HL-60/S4 (cell line): ENCODE data around the gene IL34.
"Not testable (repeated sequence)": the region's sequence is repeated elsewhere in the genome, so short reads cannot be mapped to it uniquely, and the experiment has no call there.

ENCODE experiments used
- in situ Hi-C: fragments of 300-500 bp; cut with MboI; formaldehyde crosslinking; loops from 2 replicates; pipeline ENCODE4 v1.14.3; 2022; ENCODE audit warnings: low sequenced_read_pairs

The IL34 gene

DNA sequence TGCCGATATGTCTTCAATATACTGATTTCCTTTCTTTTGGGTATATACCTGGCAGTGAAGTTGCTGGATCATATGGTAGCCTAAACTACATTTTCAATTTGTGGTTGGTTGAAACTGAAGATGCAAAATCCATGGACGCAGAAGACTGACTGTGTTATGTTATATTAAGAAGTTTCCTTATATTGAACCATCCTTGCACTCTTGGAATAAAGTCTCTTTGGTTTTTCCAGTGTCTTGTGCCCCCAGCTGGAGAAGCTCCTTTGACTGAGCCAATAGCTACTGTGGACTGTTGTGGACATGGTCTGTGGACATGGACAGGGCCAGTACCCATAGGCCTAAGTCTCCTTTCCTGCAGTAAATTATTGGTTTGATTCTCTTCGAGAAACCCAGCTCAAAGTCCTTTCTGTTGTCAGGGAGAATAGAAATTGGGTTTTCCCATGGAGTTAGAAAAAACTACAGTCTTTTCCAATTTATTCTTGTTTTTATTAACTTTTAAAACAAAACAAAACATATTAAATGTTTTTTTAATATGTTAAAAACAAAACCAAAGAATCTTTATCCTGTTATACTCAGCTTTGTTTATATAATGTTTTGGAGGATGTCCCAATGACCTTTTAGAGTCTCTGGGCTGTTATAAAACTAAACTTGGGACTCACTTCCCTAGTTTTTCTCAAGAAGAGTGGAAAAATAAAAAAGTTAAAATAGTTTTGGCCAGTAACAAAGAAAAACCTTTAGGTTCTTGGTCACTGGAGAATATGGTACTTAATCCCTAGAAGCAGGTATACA, 15.2 kb upstream of the IL34 start:
- in situ Hi-C loops, result no loop called here

DNA sequence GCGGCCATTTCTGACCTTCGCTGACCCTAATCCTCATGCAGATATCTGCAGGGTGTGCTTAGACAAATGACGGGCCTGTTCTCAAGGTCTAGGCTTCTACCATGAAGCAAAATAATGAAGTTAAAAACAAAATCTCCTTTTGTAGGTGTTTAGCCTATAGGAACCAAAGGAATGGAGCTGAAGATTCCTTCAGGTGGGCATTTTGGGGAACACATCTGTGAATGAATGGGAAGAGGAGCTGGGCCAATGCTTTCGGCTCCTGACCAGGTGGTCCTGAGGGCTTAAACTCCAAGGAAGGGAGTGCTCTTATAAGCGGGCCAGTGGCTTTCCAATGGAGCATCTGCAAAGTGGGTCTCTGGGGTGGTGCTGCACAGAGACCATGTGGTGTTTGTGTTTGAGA, 14.1 kb upstream of the IL34 start:
- in situ Hi-C loops, result no loop called here

DNA sequence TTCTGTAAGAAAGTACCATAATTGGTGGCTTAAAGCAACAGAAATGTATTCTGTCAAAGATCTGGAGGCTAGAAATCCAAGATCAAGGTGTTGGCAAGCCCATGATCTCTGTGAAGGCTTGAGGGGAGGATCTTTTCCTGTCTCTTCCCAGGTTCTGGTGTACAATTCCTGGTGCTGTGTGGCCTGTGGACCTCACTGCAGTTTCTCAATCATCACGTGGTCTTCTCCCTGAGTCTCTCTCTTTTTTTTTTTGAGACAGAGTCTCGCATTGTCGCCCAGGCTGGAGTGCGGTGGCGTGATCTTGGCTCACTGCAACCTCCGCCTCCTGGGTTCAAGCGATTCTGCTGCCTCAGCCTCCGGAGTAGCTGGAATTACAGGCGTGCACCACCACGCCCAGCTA, 12.7 kb upstream of the IL34 start:
- in situ Hi-C loops, result not testable (repeated sequence)

DNA sequence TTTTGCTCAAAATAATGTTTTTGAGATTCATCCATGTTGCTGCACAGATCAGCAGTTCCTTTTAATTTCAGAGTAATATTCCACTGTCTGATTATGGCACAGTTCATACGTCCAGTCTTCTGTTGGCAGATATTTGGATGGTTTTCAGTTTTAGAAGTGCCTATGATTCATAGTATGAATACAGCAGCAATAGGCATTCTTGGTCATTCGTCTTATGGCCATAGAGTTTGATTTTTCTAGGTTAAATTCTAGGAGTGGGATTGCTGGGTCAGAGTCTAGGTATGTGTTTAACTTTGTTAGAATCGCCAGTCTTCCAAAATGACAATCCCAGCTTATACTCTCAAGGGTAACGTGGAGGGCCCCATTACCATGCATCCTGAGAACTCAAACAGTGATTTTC, 11.5 kb upstream of the IL34 start:
- in situ Hi-C loops, result no loop called here

DNA sequence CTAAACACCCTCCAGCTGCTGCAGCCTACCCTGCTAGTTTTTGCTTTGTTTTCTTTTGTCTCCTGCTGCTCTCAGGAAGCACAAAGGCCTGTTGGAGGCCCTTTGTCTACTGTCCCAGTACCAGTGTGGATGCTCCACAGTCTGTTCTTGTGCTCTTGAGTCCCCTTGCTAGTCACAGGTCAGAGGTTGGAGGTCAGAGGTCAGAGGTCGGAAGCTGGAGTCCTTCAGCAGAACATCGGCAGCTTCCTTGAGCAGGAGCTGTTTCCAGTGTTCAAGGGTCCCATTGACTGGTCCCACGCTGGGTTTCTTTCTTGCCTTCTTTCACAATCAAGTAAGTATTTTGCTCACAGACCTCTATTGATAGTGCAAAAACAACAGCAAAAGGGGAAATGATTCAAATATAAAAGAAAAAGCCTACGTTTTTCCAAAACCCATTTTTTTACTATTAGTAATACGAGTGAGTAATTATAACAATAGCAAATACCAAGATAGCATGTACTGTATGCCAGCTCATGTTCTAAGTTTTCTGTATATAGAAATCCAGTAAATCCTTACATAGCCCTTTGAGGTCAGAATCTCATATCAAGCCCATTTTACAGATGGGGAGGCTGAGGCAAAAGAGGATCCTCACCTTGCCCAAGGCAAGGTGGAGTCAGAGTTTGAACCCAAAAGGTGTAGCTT, 10.9 kb upstream of the IL34 start:
- in situ Hi-C loops, result no loop called here

DNA sequence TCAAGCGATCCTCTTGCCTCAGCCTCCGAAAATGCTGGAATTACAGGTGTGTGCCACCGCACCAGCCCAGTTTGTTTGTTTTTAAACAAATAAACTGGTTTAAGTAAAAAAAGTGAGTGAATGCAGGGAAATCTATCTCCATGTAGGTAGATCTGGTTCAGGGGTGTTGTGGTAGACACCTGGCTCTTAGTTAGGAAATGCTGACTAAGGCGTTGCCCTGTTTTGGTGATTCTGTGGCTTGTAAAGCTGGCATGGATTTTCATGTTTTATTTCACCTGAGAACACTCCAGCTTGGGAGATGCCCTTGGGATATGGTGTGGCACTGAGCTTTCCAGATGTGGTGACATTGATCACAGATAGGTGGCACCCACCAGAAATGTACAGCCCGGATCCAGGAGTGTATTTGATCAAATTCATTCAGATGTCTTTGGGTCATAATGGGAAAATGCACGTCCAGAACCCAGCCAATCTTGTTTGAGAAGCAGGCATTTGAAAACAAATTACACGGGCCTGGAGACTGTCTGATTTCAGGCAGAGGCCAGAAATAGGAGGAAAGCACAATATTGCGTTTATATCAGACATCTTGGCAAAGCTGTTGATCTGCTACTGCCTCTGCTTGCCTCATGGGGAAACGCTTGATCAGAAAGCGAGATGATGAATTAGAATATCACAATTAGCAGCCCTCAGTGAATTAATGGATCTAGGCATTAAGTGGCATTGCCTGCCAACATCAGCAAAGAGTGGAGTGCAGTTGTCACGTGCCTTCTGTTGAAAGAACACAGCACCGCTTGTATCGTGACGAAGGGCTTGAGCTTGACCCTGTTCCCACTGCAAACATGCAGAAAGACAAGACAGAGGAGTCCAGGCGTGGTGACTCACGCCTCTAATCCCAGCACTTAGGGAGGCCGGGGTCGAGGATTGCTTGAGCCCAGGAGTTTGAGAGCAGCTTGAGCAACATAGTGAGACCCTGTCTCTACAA, 7.3 kb upstream of the IL34 start:
- in situ Hi-C loops, result no loop called here

DNA sequence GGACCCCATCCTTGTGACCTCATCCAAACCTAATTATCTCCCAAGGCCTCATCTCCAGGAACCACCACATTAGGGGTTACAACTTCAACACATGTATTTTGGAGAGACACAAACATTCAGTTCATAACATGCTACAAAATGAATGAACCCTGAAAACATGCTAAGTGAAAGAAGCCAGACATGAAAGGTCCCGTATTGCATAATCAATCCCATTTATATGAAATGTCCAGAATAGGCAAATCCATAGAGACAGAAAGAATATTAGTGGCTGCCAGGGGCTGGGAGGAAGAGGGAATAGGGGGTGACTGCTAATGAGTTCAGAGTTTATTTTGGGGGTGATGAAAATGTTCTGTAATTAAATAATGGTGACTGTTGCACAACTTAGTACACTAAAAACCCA, 3.7 kb upstream of the IL34 start:
- in situ Hi-C loops, result no loop called here

DNA sequence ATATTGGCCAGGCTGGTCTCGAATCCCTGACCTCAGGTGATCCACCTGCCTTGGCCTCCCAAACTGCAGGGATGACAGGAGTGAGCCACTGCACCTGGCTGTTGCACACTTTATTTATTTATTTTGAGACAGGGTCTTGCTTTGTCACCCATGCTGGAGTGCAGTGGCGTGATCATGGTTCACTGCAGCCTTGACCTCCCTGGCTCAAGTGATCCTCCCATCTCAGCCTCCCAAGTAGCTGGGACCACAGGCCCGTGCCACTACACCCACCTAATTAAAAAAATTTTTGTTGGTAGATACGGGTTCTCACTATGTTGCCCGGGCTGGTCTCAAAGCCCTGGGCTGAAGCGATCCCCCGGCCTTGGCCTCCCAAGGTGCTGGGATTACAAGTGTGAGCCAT, 3.1 kb upstream of the IL34 start:
- in situ Hi-C loops, result not testable (repeated sequence)

DNA sequence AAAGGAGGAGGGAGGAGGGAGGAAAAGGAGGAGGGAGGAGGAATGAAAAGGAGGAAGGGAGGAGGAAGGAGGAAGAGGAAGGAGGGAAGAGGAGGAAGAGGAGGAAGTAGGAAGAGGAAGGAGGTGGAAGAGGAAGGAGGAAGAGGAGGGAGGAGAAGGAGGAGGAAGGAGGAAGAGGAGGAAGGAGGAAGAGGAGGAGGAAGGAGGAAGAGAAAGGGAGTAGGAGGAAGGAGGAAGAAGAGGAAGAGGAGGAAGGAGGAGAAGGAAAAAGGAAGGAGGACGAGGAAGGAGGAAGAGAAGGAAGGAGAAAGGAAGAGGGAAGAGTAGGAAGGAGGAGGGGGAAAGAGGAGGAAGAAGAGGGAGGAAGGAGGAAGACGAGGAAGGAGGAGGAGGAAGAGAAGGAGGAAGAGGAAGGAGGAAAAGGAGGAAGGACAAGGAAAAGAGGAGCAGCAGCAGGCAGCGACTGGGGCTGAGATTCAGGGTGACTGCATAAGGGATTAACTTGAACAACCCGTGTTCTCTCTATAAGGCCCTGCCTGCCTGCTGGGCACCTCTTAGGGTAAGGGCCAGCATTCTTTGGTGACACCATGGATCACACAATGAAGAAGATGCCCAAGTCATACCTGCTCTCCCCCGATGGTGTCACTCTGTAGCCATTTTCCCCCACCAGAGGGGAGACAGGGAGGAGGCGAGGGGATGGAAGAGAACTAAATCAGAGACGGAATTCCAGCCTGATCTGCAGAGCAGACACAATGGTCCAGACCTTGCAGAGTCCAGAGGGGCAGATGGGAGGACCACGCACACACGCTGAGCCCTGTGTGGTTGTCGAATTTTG, 1.4 kb upstream of the IL34 start:
- in situ Hi-C loops, result no loop called here

DNA sequence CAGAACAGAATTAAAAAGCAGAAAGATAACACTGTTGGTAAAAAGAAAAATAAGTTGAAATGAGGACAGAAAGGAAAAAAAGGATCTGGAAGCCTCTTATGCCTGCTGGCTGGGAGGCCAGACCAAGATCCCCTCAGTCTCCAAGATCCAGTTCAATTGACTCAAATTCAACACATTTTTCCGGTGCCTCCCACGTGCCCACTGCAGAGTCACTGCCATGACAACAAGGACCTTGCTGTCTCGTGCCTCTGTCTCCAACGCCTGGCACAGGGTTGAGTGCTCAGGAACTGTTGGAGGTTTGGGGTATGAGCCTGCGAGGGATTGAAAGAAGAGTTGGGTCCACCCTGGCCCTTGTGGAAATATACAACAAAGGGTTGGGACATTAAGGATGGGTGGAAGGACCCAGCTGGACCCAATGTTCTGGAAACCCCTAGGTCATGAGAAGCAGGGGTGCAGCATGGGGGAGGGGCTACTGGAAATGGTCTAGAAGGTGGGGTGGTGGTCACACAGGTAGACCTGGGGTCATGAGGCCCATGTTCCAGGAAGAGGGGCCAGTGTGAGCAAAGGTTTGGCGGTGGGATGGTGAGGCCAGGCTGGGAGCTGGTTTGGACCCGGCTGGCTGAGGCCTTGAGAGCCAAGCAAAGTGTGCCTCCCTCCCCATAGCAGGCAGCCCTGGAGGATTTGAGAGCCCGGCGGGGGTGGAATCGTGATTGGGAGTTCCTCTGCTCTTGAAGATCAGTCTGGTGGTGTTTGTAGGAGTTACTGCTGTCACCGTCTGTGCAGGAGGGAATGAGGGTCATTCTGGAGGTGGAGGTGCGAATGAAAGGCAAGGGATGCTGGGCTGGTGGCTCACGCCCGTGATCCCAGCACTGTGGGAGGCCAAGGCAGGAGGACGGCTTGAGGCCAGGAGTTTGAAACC, 1.3 kb downstream of the IL34 start:
- in situ Hi-C loops, result no loop called here

DNA sequence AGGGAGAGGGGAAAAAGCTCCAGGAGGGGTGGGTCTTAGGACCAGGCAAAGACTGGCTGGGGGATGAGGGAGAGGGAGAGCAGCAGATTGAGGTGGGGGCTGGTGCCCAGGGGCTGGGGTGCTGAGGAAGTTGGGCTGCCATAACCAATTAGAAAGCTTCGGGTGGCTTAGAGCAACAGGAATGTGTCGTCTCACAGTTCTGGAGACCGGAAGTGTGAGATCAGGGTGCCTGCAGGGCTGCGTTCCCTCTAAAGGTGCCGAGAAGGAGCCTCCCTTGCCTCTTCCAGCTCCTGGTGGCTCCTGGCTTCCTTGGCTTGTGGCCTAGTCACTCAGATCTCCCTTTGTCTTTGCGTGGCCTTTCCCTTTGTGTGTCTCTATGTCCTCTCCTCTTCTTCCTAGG, 2.2 kb downstream of the IL34 start:
- in situ Hi-C loops, result no loop called here

DNA sequence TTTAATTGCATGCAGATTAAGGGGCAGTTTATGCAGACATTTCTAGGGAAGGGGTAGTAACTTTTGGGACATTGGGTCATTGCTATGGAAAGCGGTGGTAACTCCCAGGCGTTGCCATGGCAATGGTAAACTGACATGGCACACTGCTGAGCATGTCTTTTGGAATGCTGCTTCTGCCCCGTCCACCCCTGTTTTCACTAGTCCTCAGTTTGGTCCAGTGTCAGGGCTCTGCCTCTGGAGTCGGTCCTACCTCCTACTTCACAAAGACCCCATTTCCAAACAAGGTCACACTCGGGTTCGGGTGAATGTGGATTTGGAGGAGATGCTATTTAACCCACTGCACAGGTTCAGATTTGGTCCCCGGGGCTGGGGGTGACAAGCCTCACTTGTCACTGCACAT, 2.9 kb downstream of the IL34 start:
- in situ Hi-C loops, result no loop called here

DNA sequence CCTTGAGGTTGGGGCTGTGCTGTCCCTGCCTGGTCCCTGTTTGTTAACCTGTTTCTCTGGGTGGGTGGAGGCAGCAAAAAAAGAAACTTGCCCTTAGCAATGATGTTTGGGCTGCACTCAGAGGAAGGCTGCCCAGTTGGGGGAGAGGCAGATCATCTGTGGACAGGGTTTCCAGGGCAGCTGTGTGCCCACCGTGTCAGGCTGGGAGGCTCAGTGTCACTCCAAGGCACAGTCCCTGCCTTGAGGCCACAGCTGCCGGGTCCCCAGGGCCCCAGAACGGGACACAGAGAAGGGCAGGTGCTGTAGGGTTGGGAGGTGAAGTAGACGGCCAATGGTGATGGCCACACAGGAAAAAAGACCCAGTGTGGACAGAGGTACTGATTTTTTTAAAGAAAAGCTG, 3.9 kb downstream of the IL34 start:
- in situ Hi-C loops, result no loop called here

DNA sequence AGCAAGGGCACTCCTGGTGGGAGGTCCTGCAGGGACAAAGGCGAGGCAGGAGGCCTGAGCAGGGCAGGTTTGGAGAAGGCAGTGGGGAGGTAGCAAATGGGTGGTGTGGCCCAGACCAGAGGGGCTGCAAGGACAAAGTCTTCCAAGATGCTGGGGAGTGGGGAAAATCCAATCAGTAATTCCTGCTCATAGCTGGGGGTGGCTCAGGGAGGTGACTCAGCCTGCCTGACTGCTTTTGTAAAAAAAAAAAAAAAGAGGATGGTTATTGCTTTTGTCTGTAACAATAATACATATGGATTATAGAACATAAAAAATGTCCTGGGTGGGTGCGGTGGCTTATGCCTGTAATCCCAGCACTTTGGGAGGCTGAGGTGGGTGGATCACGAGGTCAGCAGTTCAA, 5.2 kb downstream of the IL34 start:
- in situ Hi-C loops, result no loop called here

DNA sequence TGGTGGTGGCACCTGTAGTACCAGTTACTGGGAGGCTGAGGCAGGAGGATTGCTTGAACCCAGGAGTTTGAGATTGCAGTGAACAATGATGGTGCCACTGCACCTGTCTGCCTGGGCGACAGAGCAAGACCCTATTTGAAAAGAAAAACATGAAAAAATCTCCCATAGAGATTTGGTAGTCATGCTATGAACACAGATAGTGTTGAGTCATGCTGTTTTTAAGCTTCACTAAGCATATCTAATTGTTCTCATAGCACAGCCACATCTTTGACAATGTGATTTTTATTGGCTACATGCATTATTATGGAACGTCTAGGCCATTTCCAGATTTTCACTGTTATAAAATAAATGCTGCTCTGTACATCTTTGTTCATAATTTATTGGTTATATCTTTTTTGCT, 6.0 kb downstream of the IL34 start:
- in situ Hi-C loops, result no loop called here

DNA sequence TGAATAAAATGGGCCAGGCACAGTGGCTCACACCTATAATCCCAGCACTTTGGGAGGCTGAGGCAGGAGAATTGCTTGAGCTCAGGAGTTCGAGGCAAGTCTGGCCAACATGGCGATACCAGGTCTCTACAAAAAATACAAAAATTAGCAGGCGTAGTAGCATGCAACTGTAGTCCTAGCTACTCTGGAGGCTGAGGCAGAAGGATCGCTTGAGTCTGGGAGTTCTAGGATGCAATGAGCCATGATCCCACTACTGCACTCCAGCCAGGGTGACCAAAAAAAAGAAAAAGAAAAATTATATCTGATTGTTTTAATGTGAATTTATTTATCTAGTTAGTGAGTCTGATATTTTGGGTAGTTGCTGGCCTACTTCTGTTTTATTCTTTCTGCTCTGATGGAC, 7.0 kb downstream of the IL34 start:
- in situ Hi-C loops, result no loop called here

DNA sequence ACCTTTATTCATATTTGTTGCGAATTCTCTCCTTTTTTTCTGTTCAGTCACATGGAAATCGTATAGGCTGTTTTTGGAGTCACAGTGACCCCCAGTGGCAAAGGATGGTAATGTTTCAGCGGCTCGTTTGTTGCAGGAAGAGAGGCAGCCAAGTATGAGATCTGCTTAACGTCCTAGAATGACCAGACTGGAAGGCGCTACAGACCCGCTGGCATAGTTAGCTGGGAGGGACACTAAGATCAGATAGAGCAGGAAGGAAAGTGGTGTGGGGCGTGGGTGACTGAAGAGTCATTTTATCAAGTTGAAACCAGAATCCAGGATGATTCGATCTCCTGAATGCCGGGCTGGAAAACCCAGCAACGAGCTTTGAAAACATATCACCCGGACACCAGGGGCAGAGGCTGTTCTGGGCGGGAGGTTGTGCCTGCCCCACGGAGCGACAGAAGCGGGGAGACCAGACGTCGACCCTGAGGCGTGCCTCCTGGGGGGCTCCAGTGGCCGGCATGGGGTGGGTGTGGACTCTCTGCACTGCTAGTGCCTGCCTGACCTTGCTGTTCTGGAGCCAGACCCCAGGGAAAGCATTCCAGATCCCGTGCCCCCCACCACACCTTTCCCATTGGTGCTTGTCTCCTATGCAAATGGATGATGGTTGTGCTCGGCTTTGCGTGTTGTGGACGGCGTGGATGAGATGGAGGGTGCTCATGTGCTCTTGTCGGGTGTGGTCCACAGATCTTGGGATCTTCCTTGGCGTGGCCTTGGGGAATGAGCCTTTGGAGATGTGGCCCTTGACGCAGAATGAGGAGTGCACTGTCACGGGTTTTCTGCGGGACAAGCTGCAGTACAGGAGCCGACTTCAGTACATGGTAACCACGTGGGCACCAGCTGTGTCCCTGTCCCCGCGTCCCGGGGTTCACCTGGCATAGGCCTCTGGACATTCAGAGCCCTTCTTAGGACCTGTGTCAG, 7.7 kb downstream of the IL34 start:
- in situ Hi-C loops, result no loop called here

DNA sequence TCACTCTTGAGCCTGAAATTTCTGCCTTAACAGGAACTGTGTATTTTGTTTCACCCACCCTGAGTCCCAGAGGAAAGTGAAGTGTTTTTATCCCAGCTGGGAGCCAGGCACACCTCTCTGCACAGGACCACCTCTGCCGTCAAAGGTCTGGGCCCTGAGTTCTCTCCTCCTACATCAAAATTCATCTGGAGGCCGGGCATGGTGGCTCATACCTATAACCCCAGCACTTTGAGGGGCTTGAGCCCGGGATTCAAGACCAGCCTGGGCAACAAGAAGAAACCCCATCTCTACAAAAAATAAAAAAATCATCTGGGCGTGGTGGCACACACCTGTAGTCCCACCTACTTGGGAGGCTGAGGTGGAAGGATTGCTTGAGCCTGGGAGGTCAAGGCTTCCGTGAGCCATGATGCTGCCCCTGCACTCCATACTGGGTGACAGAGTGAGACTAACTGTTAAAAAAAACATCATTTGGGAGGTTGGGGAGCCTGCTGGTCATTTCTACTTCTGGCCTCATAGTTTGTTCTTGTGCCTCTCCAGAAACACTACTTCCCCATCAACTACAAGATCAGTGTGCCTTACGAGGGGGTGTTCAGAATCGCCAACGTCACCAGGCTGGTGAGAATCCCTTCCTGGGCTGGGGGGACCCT, 9.8 kb downstream of the IL34 start:
- in situ Hi-C loops, result no loop called here
